Measurements from ENCODE around the gene RGS19.
A peak's percentile ranks its signal among the peaks of the same experiment; 100 is the strongest.

The RGS19 gene

DNA sequence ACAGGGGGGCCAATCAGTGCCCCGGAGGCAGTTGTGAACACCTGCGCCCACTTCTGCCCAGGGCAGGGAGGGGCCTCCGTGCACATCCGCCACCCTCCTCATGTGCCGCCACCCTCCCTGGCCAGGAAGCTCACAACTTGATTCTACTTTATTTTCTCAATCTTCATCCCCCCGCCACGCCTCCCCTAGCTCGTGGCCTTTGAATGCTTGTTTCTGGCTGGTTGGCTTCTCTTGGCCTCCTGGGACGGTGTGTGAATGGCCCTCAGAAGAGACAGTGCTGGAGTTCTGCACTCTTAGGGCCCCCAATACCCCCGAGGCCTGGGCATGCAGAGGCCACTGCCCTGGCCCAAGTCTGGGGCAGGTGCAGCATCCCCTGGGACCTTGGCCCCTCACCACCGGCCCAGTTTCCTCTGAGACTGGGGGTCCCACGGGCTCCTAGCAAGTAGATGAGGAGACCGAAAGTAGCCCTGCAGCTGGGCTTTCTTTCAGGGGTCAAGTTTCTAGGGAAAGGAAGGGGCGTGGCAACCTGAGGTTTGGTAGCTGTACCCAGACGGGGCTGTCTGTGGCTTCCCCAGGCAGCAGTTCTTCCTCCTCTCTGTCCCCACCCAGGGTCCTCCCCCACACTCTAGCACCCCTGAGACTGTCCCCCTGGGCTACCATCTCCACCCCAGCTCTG is 1.3 kb downstream of the RGS19 start:
- DNase-seq: peak in 1 of 56 donors; percentile 24

DNA sequence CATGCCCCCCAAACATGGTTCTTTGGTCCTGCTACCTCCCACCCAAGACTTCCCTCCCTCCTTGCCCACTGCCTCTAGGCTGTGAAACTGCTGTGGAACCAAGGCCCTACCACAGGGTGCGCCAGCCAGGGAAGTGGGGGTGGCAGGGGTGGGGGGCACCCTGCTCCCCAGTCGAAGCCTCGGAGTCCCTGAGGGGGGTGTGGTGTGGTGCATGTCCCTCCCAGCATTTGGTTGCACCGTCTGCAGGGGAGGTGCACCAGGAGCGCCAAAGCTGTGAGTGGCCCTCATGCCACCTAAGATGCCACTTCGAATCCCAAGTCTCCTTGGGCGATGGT is 1.8 kb downstream of the RGS19 start:
- no peak for DNase-seq

DNA sequence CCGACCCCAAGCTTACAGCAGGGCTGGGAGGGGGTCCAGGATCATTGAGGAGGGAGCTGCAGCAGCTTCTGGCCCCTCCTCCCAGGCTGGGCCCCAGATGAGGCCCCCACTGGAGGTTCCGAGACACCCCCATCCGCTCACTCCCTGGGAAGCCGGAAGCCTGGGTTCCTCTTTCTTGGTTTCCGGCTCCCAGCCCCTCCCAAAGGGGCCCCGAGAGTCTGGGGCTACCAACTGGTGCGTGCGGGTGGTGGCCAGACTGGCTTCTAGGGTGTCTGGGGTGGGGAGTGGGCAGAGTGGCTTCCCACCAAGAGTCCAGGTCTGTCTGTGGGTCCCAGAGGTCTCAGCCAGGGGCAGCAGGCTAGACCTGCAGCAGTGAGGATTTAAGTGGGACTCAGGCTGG is 2.2 kb downstream of the RGS19 start:
- DNase-seq: peak in 7 of 56 donors; percentile 10 to 42 (median 24)

DNA sequence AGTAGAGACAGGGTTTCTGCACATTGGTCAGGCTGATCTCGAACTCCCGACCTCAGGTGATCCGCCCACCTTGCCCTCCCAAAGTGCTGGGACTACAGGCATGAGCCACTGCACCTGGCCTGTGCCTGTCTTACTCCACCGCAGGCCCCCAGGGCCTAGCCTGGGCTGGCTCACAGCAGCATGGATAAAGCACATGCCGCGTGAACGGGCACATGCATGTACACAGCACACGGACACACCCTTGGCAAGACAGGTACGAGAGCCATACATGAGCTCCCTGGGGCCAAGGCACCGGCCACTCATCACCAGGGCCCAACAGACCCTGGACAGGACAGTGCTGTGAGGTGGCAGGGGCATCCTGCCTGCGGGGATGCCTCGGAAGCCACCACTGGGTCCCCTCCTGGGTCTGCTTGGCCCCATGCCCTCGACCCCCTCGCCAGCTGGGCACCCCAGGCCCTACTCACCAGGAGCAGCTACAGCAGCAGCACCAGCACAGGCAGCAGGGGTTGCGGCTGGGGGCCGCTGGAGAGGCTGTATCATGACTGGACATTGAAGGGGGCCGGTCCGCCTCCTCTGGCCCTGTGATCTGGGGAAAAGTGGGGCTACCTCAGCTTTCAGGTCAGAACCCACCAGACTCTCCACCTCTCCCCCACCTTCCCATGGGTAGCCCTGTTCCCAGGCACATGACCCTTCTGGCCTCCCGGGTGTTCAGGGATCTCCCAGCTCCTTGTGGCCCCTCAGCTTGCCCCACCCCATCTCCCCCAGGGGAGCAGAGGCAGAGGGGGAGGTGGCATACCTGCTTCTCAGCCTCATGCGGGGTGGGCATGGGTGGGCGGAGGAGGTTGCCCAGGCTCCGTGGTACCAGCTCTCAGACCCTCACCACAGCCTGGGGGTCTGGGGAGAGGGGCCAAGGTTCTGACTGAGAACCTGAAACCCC is 3.0 kb downstream of the RGS19 start:
- DNase-seq: no peak

DNA sequence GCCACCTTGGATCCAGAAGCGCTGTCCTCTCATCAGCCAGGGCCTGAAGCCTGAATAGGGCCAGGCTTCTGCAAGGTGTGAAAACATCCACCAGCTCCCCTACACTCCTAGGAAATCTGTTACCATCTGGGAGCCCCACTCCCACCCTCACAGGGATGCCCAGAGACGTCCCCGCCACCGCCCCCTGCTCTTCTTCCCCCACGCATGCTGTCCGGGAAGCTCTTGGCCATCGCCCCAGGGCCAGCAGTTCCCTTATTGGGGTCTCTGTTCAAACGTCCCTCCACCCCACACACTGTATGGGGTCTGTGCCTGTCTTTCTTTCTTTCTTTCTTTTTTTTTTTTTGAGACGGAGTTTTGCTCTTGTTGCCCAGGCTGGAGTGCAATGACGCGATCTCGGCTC is 3.8 kb downstream of the RGS19 start:
- DNase-seq: no peak

DNA sequence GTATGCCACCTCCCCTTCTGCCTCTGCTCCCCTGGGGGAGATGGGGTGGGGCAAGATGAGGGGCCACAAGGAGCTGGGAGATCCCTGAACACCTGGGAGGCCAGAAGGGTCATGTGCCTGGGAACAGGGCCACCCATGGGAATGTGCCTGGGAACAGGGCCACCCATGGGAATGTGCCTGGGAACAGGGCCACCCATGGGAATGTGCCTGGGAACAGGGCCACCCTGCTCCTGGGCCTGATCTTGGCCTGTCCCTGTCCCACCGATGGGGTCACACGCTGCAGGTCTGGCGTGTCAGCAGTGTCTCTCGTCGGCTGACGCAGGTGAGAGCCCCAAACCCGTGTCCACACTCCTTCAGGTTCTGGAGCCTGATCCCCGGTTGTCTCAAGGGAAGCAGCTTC is 4.4 kb downstream of the RGS19 start:
- DNase-seq: no peak

DNA sequence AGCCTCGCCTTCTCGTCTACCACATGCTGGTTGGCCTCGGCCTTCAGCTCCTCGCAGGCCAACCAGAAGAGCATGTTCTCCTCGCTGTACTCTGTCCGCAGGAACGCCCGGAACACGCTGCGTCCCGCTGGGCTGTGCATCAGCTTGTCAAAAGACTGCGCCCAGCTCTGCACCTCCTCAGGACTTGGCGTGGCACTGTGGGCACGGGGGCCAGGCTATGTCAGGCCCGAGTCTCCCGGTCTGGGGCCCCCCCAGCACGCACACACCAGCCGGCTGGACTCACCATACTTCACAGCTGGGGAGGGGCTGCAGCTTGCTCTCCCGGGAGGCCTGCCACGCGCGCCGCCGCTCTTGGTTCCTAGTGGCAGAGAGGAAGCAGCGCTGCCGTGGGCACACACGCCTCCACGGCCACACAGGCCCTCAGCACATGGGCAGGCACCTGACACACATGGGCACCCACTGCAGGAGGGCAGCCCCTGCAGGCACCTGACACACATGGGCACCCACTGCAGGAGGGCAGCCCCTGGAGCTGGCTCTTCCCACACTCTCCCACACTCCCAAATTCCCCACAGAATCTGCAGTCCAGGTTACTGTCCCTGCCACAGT is 5.0 kb downstream of the RGS19 start:
- no peak for DNase-seq

DNA sequence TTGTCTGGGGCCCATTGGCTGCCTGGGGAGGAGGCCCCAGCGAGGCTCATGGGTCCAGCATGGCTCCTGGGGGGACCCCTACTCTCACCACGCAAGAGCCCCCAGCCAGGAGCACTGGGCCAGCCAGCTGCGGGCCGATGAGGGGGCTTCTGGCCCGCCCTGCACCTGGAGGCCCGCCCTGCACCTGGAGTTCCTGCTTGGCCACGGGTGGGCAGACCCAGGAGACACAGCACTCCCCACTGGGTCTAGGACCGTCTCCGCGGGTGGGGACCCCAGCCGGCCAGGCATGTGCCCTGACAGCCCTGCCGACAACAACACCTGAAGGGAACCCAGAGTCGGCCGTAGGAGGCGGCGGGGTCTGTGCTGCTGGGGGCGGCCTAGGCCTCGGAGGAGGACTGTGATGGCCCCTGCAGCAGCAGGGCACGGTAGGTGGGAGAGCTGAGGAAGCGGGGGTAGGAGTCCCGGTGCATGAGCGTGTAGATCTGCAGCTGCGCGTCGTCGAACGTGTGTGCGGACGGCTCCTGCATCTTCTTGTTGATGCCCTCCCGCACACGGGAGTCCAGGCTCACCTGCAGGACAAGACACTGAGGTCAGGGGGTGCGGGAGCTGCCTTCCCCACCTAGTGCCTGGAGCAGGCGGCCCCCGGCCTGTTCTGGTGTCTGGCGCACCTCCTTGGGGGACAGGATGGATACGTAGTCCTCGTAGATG is 5.7 kb downstream of the RGS19 start:
- DNase-seq: no peak

DNA sequence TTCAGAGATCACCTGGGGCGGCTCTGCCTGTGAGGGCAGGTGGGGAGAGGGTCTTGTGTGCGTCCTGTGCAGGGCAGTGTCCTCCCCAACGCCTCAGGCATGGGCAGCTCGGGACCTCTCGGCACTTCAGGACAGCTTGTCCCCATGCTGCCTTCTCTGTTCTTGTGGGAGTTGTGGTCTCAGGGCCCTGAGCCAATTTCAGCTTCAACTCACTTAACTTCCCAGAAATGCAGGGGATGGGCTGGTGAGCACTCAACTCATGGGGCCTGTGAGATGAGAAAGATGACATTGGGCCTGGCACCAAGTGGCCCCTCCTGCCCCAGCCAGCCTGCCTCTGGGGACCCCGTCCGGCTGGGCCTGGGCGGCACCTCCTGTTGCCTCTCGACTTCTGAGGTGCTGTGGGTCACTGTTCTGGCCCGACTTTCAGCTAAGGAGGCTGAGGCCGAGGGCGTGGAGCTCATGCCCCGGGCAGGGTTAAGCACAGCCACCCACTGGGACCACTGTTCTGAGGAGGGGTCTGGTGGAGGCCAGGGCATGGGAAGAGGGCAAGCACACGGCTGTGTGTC is 6.7 kb downstream of the RGS19 start:
- no peak for DNase-seq

DNA sequence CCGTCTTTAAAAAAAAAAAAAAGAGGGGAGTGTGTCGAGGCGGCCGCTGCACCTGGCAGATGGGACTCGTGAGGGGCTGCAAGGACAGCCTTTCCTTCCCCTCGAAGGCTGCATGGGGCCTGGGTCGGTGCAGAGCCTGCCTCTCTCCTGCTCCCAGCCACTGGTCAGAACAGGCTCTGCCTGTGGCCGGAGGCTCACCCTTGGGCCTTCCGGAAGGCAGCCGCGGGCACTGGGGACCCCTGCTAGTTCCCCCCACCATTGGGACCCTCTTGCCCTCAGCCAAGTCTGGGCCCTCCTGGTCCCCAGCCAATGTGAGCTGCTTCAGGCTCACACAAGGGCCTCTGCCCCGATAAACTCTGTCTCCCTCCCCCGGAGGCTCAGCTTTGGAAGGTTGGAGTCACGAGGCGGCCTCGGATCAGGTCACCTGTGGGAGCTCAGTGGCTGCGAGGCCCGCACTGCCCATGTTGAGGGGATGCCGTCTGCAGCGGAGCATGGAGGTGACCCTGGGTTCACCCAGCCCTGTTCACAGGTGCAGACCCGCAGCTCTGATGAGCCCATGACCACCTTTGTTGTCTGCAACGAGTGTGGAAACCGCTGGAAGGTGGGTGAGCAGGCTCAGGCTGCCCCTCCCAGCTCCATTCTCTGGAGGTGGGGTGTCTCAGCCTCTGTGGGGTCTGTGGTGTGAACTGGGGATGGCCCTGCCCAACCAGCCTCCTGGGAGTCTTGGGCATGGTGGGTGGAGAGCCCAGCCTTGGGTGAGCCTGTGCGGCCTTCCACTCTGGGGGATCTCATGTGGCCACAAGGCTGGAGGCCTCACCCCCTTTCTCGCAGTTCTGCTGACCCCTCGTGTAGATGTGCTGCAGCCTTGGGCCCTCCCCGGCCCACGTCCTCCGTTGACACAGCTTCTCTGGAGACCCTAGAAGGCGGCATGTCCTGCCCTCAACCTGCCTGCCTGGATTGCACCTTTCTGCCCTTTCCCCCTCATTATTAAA is 7.7 kb downstream of the RGS19 start:
- DNase-seq: no peak

DNA sequence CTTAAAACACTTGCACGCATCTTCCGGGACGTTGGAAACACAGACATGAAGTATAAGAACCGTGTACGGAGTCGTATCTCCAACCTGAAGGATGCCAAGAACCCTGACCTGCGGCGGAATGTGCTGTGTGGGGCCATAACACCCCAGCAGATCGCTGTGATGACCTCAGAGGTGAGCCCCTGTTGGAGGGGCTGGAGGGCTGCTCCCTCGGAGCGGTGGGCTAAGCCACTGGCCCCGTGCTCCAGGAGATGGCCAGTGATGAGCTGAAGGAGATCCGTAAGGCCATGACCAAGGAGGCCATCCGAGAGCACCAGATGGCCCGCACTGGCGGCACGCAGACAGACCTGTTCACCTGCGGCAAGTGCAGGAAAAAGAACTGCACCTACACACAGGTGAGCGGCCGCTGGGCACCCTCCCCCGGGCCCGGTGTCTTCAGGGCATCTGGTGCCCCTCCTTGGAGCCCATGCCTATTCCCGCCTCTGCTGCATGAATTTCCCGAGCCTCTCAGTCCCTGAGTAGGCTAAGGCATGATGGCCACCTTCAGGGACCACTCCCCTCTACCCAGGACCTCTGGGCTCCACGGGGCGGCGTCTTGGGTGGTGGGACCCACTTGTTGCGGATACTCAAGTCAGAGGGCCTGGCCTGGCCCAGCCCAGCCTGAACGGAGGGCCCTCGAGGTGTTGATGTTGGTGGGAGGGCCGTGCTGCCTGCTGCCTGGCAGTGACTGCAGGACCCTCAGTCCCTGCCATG is 8.9 kb downstream of the RGS19 start:
- DNase-seq: no peak

DNA sequence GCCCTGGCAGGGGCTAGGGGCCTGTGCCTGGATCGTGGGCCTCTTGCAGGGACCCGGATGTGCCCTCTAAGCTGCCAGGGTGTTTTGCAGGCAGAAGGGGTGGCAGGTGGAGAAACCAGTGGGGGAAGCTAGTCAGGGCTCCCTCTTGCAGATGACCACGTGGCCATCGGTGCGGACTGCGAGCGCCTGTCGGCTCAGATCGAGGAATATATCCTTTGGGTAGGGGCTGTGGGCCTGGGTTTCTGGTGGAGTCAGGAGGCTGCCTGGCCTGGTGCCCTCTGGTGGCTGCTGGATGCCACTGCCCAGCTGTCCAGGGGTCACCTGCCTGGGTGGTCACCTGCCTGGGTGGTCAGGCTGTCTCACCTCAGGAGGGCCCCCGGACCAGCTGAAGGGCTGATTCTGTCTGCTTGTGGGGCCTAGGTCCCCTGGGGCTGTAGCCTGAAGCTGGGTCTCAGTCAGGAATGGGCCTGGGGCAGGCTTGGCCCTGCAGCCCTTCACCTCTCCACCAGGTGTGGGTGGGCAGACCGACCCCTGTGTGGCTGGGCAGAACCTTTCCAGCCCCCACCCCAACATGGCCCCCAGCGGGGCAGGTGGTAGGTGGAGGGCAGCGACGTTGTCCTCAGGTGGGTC is 9.6 kb downstream of the RGS19 start:
- DNase-seq: peak in 3 of 56 donors; percentile 11 to 20 (median 20)

DNA sequence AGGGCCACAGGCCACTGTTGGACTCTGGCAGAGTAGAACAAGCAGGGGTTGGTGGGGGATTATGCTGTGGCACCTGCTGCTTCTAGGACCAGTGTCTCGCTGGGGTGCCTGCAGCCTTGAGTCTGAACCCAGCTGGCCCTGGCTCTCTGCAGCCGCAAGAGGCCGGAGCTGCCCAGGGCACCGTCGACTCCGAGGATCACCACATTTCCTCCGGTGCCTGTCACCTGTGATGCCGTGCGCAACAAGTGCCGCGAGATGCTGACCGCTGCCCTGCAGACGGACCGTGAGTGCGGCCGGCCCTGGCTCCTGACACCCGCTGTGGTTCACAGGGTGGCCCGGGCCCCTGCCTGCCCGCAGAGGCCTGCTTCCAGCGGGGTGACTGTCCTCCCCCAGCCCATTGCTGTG is 10.1 kb downstream of the RGS19 start:
- no peak for DNase-seq

DNA sequence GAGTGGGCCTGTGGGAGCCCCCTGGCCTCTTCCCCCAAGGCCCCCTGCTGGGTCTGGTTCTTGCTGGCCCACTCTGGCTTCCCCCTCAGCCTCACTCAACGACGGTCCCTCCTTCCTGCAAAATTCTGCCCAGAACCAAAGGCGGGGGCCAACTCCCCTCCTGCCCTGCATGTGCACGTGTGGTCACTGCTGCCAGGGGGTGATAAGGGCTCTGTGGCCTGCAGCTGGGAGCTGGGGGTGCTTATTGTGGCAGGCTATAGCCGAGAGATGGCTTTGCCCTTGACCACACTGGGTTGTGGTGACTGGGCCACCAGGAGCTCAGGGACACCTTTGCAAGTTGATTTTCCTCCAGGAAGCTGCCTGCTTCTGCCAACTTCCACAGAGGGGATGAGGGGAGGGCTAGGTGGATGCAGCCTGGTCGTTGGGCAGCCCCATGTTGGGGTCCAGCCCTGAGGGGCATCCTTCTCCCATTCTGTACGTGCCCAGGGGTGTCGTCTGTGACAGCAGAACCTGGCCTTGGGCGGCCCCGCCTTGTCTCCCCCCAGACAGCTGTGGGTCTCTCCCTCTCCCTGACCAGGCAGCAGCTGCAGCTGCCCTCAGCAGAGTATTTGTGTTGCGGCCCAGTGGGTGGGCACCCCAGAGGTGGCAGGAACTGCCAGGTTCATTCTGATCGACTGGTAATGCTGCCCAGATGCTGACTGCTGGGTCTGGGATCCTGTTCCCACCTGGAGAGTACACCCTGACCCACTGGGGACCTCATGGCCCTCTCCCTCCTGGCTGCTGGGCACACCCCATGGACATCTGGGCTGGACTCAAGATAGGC is 10.7 kb downstream of the RGS19 start:
- no peak for DNase-seq

DNA sequence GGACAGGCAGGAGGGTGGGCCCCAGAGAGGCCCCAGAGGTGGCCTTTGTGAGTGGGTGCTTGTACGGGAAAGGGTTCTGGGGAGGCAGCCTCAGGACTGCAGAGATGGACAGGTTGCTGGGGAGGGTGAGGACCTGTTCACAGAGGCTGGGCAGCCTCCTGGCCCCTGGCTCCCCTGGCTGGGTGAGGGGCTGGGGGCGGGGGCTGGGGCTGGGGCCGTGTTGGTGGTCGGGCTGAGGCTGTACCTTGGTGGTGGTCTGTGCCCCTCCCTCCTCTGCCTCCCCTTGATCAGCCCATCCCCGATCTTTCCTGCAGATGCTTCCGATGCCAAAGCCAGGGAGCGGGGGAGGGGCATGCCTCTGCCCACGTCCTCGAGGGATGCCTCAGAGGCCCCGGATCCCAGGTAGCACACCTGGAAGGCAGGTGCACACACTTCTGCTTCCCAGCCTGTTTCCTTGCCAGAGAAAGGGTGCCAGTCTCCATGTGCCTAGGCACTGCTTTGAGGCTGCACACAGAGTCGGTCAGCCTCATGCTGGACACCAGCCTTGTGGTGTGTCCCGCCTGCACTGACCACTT is 11.5 kb downstream of the RGS19 start:
- no peak for DNase-seq

DNA sequence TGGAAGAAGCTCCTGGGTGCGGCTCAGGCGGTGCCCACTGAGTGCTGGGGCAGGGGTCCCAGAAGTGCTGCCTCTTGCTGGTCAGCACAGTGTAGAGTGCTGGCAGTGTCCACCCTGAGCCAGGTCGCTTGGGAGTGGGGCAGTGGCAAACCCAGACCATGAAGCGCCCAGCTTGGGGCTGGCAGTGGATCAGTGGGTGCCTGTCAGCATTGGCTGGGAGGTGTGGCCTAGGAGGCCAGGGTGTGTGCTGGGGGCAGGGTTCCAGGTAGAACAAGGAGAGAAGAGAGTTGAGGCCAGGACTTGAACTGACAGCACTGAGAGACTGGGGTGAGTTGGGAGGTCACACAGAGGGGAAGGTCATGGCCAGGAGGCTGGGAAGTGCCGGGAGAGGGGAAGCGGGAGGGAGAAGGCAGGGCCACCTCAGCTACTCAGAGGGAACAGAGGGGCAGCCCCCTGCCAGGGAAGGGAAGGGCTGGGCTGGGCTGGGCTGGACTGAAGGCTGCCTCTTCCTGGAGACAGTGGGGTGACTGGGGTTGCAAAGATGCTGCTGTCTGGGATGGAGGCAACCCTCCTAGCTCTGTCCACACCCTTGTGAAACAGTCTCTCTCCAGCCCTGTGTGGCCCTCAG is 12.2 kb downstream of the RGS19 start:
- DNase-seq: no peak

DNA sequence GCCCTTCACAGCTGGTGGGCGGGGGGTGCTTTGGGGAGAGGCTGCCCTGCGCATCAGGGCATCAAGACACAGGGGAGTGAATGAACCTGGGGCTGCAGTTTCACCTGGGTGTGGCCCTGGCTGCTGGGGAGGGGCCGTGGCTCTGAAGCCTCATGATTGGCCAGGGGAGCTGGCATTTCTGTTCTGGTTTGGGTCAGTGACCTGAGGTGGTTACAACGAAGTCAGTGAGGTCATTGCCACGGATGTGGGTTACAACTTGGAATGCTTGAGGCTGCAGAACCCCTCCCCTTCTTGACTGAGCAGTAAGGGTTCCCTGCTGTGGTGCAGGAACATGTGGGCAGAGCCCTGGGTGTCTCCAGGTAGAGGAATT is 13.4 kb downstream of the RGS19 start:
- no peak for DNase-seq

Data from nucleus accumbens (tissue), 56 donors.